HepG2 (cell line): Measurements from ENCODE around the gene TMEM11. TPM values are rescaled to one million over a fixed set of nuclear protein-coding genes. Genes with fewer than 3 reads are reported as not detected.

Source experiments
- ATAC-seq: fragments of 200-7000 bp; cut with Tn5 transposase; 3 replicates; pipeline ENCODE4 v1.9.1; 2020; ENCODE audit warnings: mild to moderate bottlenecking, moderate library complexity
- BruUV-seq: library from RNA; stranded (reverse); fragments of 400-500 nt; replicated peaks from 2 replicates; lab custom pipeline; 2021; lab: Mats Ljungman, UMichigan
- CTCF ChIA-PET: fragments of 300-600 bp; formaldehyde crosslinking; extraction: SDS; loops from one replicate; lab custom pipeline; 2021; ENCODE audit warnings: low total read pairs, inconsistent platforms, low intra/inter-chr PET ratio; lab: Yijun Ruan, JAX
- POLR2A ChIA-PET: fragments of 350-600 bp; sonication (Branson Sonifier 250); formaldehyde crosslinking; loops from one replicate; lab custom pipeline; 2020; ENCODE audit warnings: antibody characterized with exemption, inconsistent platforms; lab: Yijun Ruan, JAX
- DNase-seq: peaks from one replicate; pipeline ENCODE4 v3.0.0-alpha.2; 2015; ENCODE audit warnings: low spot score
- FAIRE-seq: peaks from 3 replicates; lab custom pipeline; 2011; peaks lifted over from hg19 to GRCh38; lab: Jason Lieb, UNC
- H2AFZ ChIP-seq: one replicate; pipeline ENCODE4 v1.6.1; 2011; ENCODE audit warnings: low read length, inconsistent platforms
- H3K27ac ChIP-seq: fragments of 300-600 bp; 3 replicates; pipeline ENCODE4 v1.8.0; 2011; ENCODE audit warnings: mixed run types, mild to moderate bottlenecking, mixed read lengths, low read length, inconsistent platforms; ENCODE audit not compliant: insufficient read depth; ENCODE audit errors: extremely low read length
- H3K27me3 ChIP-seq, 2 experiments: fragments of 200-600 bp in 1 of 2; 2 replicates in 1 of 2; 3 replicates in 1 of 2; pipeline versions ENCODE4 v1.6.0 to v1.8.0; 2011; ENCODE audit warnings: low read length in 2 of 2, mild to moderate bottlenecking in 2 of 2, moderate library complexity in 2 of 2, inconsistent platforms in 1 of 2; ENCODE audit not compliant: insufficient read depth in 2 of 2, control insufficient read depth in 1 of 2
- H3K36me3 ChIP-seq, 2 experiments: fragments of 200-600 bp in 1 of 2; replicated peaks in 1 of 2; 2 replicates in 1 of 2; 3 replicates in 1 of 2; pipeline versions ENCODE4 v1.5.1 to v1.8.0; 2011; ENCODE audit warnings: low read length in 2 of 2, inconsistent platforms in 1 of 2; ENCODE audit not compliant: insufficient read depth in 2 of 2, control insufficient read depth in 1 of 2
- H3K4me1 ChIP-seq: 2 replicates; pipeline ENCODE4 v1.5.1; 2012; ENCODE audit warnings: low read length, inconsistent platforms; ENCODE audit not compliant: insufficient read depth
- H3K4me2 ChIP-seq: 2 replicates; pipeline ENCODE4 v1.6.0; 2011; ENCODE audit warnings: low read depth, low read length, inconsistent platforms
- H3K4me3 ChIP-seq, 3 experiments: fragments of 200-600 bp in 1 of 3; sonication (generic), shearing (Covaris generic) in 1 of 3; replicated peaks in 1 of 3; 2 replicates each; pipeline ENCODE4 v1.5.1; 2011 to 2016; ENCODE audit warnings: low read length in 3 of 3, inconsistent platforms in 2 of 3, low read depth in 2 of 3, mild to moderate bottlenecking in 2 of 3, control low read depth in 1 of 3, mixed read lengths in 1 of 3; ENCODE audit not compliant: insufficient read depth in 1 of 3
- H3K79me2 ChIP-seq: one replicate; pipeline ENCODE4 v1.6.1; 2011; ENCODE audit warnings: low read length, inconsistent platforms; ENCODE audit not compliant: insufficient read depth
- H3K9ac ChIP-seq: 2 replicates; pipeline ENCODE4 v1.6.0; 2011; ENCODE audit warnings: mild to moderate bottlenecking, low read depth, low read length, inconsistent platforms; ENCODE audit not compliant: insufficient read depth
- H3K9me3 ChIP-seq: 2 replicates; pipeline ENCODE4 v1.5.1; 2012; ENCODE audit warnings: mild to moderate bottlenecking, low read length
- H4K20me1 ChIP-seq: 2 replicates; pipeline ENCODE4 v1.6.0; 2011; ENCODE audit warnings: inconsistent platforms, mild to moderate bottlenecking, low read length, moderate library complexity; ENCODE audit not compliant: insufficient read depth
- CBFB ChIP-seq: sonication (generic); formaldehyde crosslinking; IDR thresholded peaks from 2 replicates; pipeline ENCODE4 v1.4.0; 2020; ENCODE audit warnings: missing genetic modification reagents
- CHCHD3 ChIP-seq: sonication (generic); formaldehyde crosslinking; IDR thresholded peaks from 2 replicates; pipeline ENCODE4 v1.8.0; 2022; ENCODE audit warnings: mild to moderate bottlenecking, missing genetic modification reagents, moderate library complexity
- GABPB1 ChIP-seq: IDR thresholded peaks from 2 replicates; pipeline ENCODE4 v1.6.1; 2016; ENCODE audit warnings: mild to moderate bottlenecking, missing genetic modification reagents, moderate library complexity, missing compliant biosample characterization
- HNF4A ChIP-seq: sonication (generic); formaldehyde crosslinking; IDR thresholded peaks from 2 replicates; pipeline ENCODE4 v1.4.0; 2020; ENCODE audit warnings: missing genetic modification reagents
- HOXA7 ChIP-seq: sonication (generic); formaldehyde crosslinking; IDR thresholded peaks from 2 replicates; pipeline ENCODE4 v1.8.1; 2022; ENCODE audit warnings: mild to moderate bottlenecking, missing genetic modification reagents, moderate library complexity
- KDM6A ChIP-seq: IDR thresholded peaks from 2 replicates; pipeline ENCODE4 v1.6.1; 2016; ENCODE audit warnings: low read depth
- MAF1 ChIP-seq: sonication (generic); formaldehyde crosslinking; IDR thresholded peaks from 2 replicates; pipeline ENCODE4 v1.5.0; 2020; ENCODE audit warnings: missing genetic modification reagents, borderline replicate concordance
- MAZ ChIP-seq, 2 experiments: sonication (generic) in 1 of 2; formaldehyde crosslinking in 1 of 2; IDR thresholded peaks; 2 replicates each; pipeline versions ENCODE4 v1.5.0 to v1.6.1; 2012 to 2020; ENCODE audit warnings: low read depth in 2 of 2, mild to moderate bottlenecking in 2 of 2, borderline replicate concordance in 1 of 2, improper control_type of control experiment in 1 of 2, low read length in 1 of 2, missing genetic modification reagents in 1 of 2, moderate library complexity in 1 of 2
- MBD4 ChIP-seq: IDR thresholded peaks from 2 replicates; pipeline ENCODE4 v1.6.1; 2012; ENCODE audit warnings: low read length, inconsistent platforms, borderline replicate concordance
- MYNN ChIP-seq: sonication (generic); formaldehyde crosslinking; IDR thresholded peaks from 2 replicates; pipeline ENCODE4 v1.4.0; 2020; ENCODE audit warnings: mild to moderate bottlenecking, low read depth, missing genetic modification reagents
- NFRKB ChIP-seq: fragments of 450-650 bp; IDR thresholded peaks from 2 replicates; pipeline ENCODE4 v1.6.1; 2017
- NKX3-1 ChIP-seq: sonication (generic); formaldehyde crosslinking; IDR thresholded peaks from 2 replicates; pipeline ENCODE4 v1.5.0; 2020; ENCODE audit warnings: missing genetic modification reagents
- RFXAP ChIP-seq: sonication (generic); formaldehyde crosslinking; IDR thresholded peaks from 2 replicates; pipeline ENCODE4 v1.4.0; 2020; ENCODE audit warnings: missing genetic modification reagents, borderline replicate concordance
- SKI ChIP-seq: fragments of 450-650 bp; IDR thresholded peaks from one replicate; pipeline ENCODE4 v1.6.1; 2018; ENCODE audit warnings: mild to moderate bottlenecking; ENCODE audit not compliant: partially characterized antibody
- SNRNP70 ChIP-seq: fragments of 200-400 bp; formaldehyde crosslinking; IDR thresholded peaks from 2 replicates; pipeline ENCODE4 v1.6.1; 2017; ENCODE audit warnings: mild to moderate bottlenecking, low read depth, low read length, moderate library complexity
- TCF7 ChIP-seq: sonication (generic); IDR thresholded peaks from 2 replicates; pipeline ENCODE4 v1.6.1; 2016; ENCODE audit warnings: antibody characterized with exemption, low read depth
- ZNF607 ChIP-seq: sonication (generic); formaldehyde crosslinking; IDR thresholded peaks from 2 replicates; pipeline ENCODE4 v1.5.1; 2020; ENCODE audit warnings: missing genetic modification reagents, mild to moderate bottlenecking, borderline replicate concordance
- WGBS: methylation state at CpG from one replicate; pipeline ENCODE4 v1.1.6; 2017; ENCODE audit warnings: low lambda C conversion rate; 5-methylcytosine and 5-hydroxymethylcytosine counted together
- in situ Hi-C: cut with HindIII; loops from 2 replicates; pipeline ENCODE4 v1.10.0; 2017; ENCODE audit warnings: low pct_unique_long_range_greater_than_20kb; ENCODE audit not compliant: extremely low pct_ligation_motif_present
- intact Hi-C: fragments of 100-400 bp; cut with micrococcal nuclease; formaldehyde crosslinking; loops from one replicate; pipeline ENCODE4 v1.10.0; 2022; ENCODE audit not compliant: unreplicated experiment
- polyA plus RNA-seq, 8 experiments: library from polyadenylated mRNA; depleted of rRNA in 3 of 8; stranded (reverse) in 7 of 8; unstranded in 1 of 8; fragments of >200 nt; fragmentation: Illumina TruSeq in 4 of 8; extraction: Trizol in 4 of 8; gene quantifications; 2 replicates each; pipeline versions ENCODE4 v1.2.1 to v1.2.3, GENCODE V29; 2011 to 2016; ENCODE audit warnings: low read depth in 4 of 8, missing spikeins in 1 of 8, mixed read lengths in 1 of 8; ENCODE audit not compliant: insufficient read depth in 1 of 8
- total RNA-seq, 5 experiments: library from RNA; depleted of rRNA; stranded (reverse); fragments of >200 nt; fragmentation: Illumina TruSeq; extraction: Trizol; gene quantifications; 2 replicates each; pipeline ENCODE4 v1.2.3, GENCODE V29; 2016; ENCODE audit warnings: low read depth in 1 of 5
- TF ChIP-seq, protein P1 (sequence below): sonication (generic); formaldehyde crosslinking; IDR thresholded peaks from 2 replicates; pipeline ENCODE4; 2020; ENCODE audit warnings: missing genetic modification reagents, mild to moderate bottlenecking, borderline replicate concordance

TMEM11 gene
- total and polyA plus RNA-seq, 2 of the 13 experiments (the other 11 are each of a cell fraction or from before 2014, with no cell fraction given) = 18.7 to 35.0 TPM

DNA sequence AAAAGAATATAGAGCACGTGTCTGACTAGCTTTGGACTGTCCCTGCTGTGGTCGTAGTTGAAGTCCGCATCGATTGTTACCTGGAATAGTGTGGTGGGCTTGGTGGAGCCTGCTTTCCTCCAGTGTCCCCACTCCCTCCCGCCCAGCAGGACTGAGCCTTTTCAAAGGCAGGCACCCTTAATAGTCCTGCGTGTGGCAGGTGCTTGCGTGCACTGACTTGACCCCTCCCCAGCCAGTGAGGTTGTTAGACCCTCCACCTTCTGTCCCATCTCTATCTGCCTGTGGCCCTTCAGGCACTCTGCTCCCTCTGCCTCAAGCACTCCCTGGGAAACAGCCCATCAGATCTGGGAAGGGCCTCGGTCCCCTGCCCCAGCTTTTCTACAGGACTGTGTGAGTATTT is 36.6 kb downstream of the TMEM11 start:
- Histone ChIP-seq H3K4me3 (no peak overlapping the region), H3K4me2 (no peak overlapping the region), H3K79me2 (no peaks in the 10 kb centered on the region), H3K27ac (no peak overlapping the region), H3K36me3 (peaks cover 4 to 23% of the 10 kb centered on the region in 2 experiments; a peak in 4 of 5 replicates), H3K9ac (no peak overlapping the region), H3K27me3 (no peaks in the 10 kb centered on the region), H4K20me1 (no peaks in the 10 kb centered on the region), H2AFZ (no peak overlapping the region), H3K9me3 (no peaks in the 10 kb centered on the region), H3K4me1 (no peaks in the 10 kb centered on the region)
- BruUV-seq = no TSS peak
- ChIA-PET CTCF (no interaction called here), POLR2A (no interaction called here)
- in situ Hi-C loops = no loop called here
- no peak for TF ChIP-seq RFXAP (CRISPR knock-in tag)
- no peak for TF ChIP-seq SNRNP70
- TF ChIP-seq TCF7 = no peak
- TF ChIP-seq MAZ (IDR thresholded peaks at IDR 0.05; ENCODE audit: borderline replicate concordance, low read depth, low read length) = no peak
- TF ChIP-seq MAZ (CRISPR knock-in tag; IDR thresholded peaks at IDR 0.05; ENCODE audit: low read depth) = no peak
- intact Hi-C loops = no loop called here
- WGBS = 90% methylated on average over 8 of the region's 8 CpGs
- DNase-seq (no peak), FAIRE-seq (no peak), ATAC-seq (no peak)

DNA sequence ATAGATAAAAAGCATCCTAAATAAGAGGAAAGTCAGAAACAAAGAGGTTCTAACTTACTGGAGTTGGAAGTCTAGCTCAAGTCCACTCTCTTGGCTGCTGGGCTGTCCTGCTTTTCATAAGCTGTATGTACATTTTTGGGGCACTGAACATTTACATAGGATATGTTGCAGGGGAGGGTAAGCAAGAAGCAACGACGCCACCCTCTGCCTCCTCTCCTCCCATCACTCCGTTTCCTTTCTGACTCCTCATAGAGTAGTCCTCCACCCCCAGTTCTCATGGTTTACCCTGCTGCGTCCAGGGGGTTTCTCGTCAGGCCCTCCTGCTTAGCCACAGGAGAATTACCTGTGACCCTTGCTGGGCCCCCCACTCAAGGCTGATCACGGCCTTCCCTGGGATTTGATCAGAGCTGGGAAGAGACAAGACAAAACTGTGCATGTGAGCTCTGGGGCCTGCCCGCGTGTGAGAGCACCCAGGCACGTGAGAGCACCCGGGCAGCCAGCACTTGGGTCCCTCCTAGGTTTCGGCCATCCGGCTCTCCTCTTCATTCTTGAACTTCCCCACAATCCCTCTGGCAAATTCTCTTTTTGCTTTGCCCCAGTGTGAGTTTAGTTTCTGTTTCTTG is 37.1 kb downstream of the TMEM11 start:
- Histone ChIP-seq H3K36me3 (peaks cover 4 to 26% of the 10 kb centered on the region in 2 experiments; a peak in 4 of 5 replicates), H3K4me1 (no peaks in the 10 kb centered on the region), H3K27ac (no peak overlapping the region), H2AFZ (no peak overlapping the region), H3K9me3 (no peaks in the 10 kb centered on the region), H3K27me3 (no peaks in the 10 kb centered on the region), H3K79me2 (no peaks in the 10 kb centered on the region), H4K20me1 (no peaks in the 10 kb centered on the region), H3K9ac (no peak overlapping the region), H3K4me2 (no peak overlapping the region), H3K4me3 (no peak overlapping the region)
- DNase-seq = no peak
- ChIA-PET POLR2A (no interaction called here), CTCF (no interaction called here)
- no TSS peak for BruUV-seq
- in situ Hi-C loops (no loop called here), intact Hi-C loops (no loop called here)
- 86% methylated on average over 10 of the region's 12 CpGs for WGBS
- no peak for FAIRE-seq
- ATAC-seq = no peak
- TF ChIP-seq KDM6A (CRISPR knock-in tag) (no peak), HOXA7 (CRISPR knock-in tag) (no peak), MBD4 (no peak), CHCHD3 (CRISPR knock-in tag) (no peak), HNF4A (no peak), CBFB (CRISPR knock-in tag) (no peak), NFRKB (no peak), GABPB1 (CRISPR knock-in tag) (no peak), MYNN (CRISPR knock-in tag) (no peak), NKX3-1 (no peak), SKI (no peak), MAF1 (CRISPR knock-in tag) (no peak), ZNF607 (no peak)
- TF ChIP-seq, protein P1, sequence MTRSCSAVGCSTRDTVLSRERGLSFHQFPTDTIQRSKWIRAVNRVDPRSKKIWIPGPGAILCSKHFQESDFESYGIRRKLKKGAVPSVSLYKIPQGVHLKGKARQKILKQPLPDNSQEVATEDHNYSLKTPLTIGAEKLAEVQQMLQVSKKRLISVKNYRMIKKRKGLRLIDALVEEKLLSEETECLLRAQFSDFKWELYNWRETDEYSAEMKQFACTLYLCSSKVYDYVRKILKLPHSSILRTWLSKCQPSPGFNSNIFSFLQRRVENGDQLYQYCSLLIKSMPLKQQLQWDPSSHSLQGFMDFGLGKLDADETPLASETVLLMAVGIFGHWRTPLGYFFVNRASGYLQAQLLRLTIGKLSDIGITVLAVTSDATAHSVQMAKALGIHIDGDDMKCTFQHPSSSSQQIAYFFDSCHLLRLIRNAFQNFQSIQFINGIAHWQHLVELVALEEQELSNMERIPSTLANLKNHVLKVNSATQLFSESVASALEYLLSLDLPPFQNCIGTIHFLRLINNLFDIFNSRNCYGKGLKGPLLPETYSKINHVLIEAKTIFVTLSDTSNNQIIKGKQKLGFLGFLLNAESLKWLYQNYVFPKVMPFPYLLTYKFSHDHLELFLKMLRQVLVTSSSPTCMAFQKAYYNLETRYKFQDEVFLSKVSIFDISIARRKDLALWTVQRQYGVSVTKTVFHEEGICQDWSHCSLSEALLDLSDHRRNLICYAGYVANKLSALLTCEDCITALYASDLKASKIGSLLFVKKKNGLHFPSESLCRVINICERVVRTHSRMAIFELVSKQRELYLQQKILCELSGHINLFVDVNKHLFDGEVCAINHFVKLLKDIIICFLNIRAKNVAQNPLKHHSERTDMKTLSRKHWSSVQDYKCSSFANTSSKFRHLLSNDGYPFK (CRISPR knock-in tag) = no peak
